Neural cell (in vitro differentiated cells): Measurements from ENCODE around the gene TAF6. TPM values are rescaled to one million over a fixed set of nuclear protein-coding genes. Genes with fewer than 3 reads are reported as not detected.
"Not testable (repeated sequence)": the region's sequence is repeated elsewhere in the genome, so short reads cannot be mapped to it uniquely, and the experiment has no call there.

Experiments used
- H2AFZ ChIP-seq: fragments of 200-600, 300-800 bp; sonication (generic), shearing (Covaris generic); 2 replicates; pipeline ENCODE4 v1.6.0; 2014; ENCODE audit warnings: low read depth, mild to moderate bottlenecking, antibody characterized with exemption, low read length, moderate library complexity
- H3F3A ChIP-seq: fragments of 200-600 bp; shearing (Covaris generic); 2 replicates; pipeline ENCODE4 v1.6.1; 2016; ENCODE audit warnings: mild to moderate bottlenecking, moderate library complexity, mixed read lengths, antibody characterized with exemption, low read length; ENCODE audit not compliant: insufficient read depth, poor library complexity, severe bottlenecking
- H3K27ac ChIP-seq: fragments of 200-600, 300-800 bp; sonication (generic), shearing (Covaris generic); 2 replicates; pipeline ENCODE4 v1.5.1; 2014; ENCODE audit warnings: mild to moderate bottlenecking, low read length, moderate library complexity
- H3K27me3 ChIP-seq: fragments of 300-800, 200-600 bp; sonication (generic), shearing (Covaris generic); 2 replicates; pipeline ENCODE4 v1.6.0; 2014; ENCODE audit warnings: mild to moderate bottlenecking, low read depth, low read length, moderate library complexity; ENCODE audit not compliant: insufficient read depth
- H3K36me3 ChIP-seq: fragments of 300-800, 200-600 bp; sonication (generic), shearing (Covaris generic); 2 replicates; pipeline ENCODE4 v1.5.1; 2014; ENCODE audit warnings: mild to moderate bottlenecking, antibody characterized with exemption, low read length, moderate library complexity; ENCODE audit not compliant: insufficient read depth
- H3K4me2 ChIP-seq: fragments of 300-800, 200-600 bp; sonication (generic), shearing (Covaris generic); 2 replicates; pipeline ENCODE4 v1.6.0; 2014; ENCODE audit warnings: mild to moderate bottlenecking, low read length
- H3K4me3 ChIP-seq: fragments of 300-800, 200-600 bp; sonication (generic), shearing (Covaris generic); 2 replicates; pipeline ENCODE4 v1.5.1; 2014; ENCODE audit warnings: mild to moderate bottlenecking, low read length, moderate library complexity
- H3K79me2 ChIP-seq: fragments of 200-600 bp; shearing (Covaris generic); replicated peaks from 2 replicates; pipeline ENCODE4 v1.6.0; 2014; ENCODE audit warnings: mild to moderate bottlenecking, low read length, moderate library complexity; ENCODE audit not compliant: insufficient read depth
- H3K9ac ChIP-seq: fragments of 300-800, 200-600 bp; sonication (generic), shearing (Covaris generic); 2 replicates; pipeline ENCODE4 v1.6.1; 2016; ENCODE audit warnings: mild to moderate bottlenecking, low read length, mixed read lengths
- H3K9me2 ChIP-seq: fragments of 200-600 bp; shearing (Covaris generic); 2 replicates; pipeline ENCODE4 v1.6.1; 2016; ENCODE audit warnings: mild to moderate bottlenecking, low read length, mixed read lengths; ENCODE audit not compliant: insufficient read depth
- H3K9me3 ChIP-seq: fragments of 200-600, 300-800 bp; sonication (generic), shearing (Covaris generic); 2 replicates; pipeline ENCODE4 v1.6.1; 2016; ENCODE audit warnings: mild to moderate bottlenecking, mixed run types, low read length, moderate library complexity, mixed read lengths
- H4K20me1 ChIP-seq: fragments of 200-600 bp; shearing (Covaris generic); 2 replicates; pipeline ENCODE4 v1.6.1; 2016; ENCODE audit warnings: mild to moderate bottlenecking, mixed run types; ENCODE audit not compliant: insufficient read depth
- CTCF ChIP-seq: fragments of 450-650 bp; IDR thresholded peaks from 2 replicates; pipeline ENCODE4 v1.5.1; 2014; ENCODE audit warnings: antibody characterized with exemption, mild to moderate bottlenecking, moderate library complexity; ENCODE audit not compliant: poor library complexity, severe bottlenecking
- EP300 ChIP-seq: fragments of 450-650 bp; conservative IDR thresholded peaks from 2 replicates; pipeline ENCODE4 v1.6.1; 2014; ENCODE audit warnings: antibody characterized with exemption, mild to moderate bottlenecking, moderate library complexity; ENCODE audit not compliant: poor library complexity, severe bottlenecking
- EZH2 ChIP-seq: fragments of 200-600, 300-800 bp; shearing (Covaris generic), sonication (generic); IDR thresholded peaks from 2 replicates; pipeline ENCODE4 v1.6.1; 2014; ENCODE audit warnings: antibody characterized with exemption, low read length, borderline replicate concordance, mild to moderate bottlenecking; ENCODE audit not compliant: insufficient read depth, poor library complexity, severe bottlenecking
- MXI1 ChIP-seq: fragments of 450-650 bp; conservative IDR thresholded peaks from 2 replicates; pipeline ENCODE4 v1.6.1; 2014; ENCODE audit warnings: antibody characterized with exemption, mild to moderate bottlenecking; ENCODE audit not compliant: poor library complexity, severe bottlenecking
- POLR2AphosphoS5 ChIP-seq: IDR thresholded peaks from 2 replicates; pipeline ENCODE4 v1.6.1; 2012
- RAD21 ChIP-seq: fragments of 450-650 bp; conservative IDR thresholded peaks from 2 replicates; pipeline ENCODE4 v1.6.1; 2014; ENCODE audit warnings: antibody characterized with exemption, mild to moderate bottlenecking, moderate library complexity
- REST ChIP-seq: IDR thresholded peaks from 2 replicates; pipeline ENCODE4 v1.6.1; 2012; ENCODE audit warnings: borderline replicate concordance
- SMC3 ChIP-seq: fragments of 450-650 bp; conservative IDR thresholded peaks from 2 replicates; pipeline ENCODE4 v1.6.1; 2014; ENCODE audit warnings: antibody characterized with exemption, mild to moderate bottlenecking, moderate library complexity; ENCODE audit not compliant: poor library complexity
- TAF1 ChIP-seq: IDR thresholded peaks from 2 replicates; pipeline ENCODE4 v1.6.1; 2012; ENCODE audit warnings: low read depth
- polyA plus RNA-seq: library from polyadenylated mRNA; depleted of rRNA; stranded (reverse); fragments of >200 nt; gene quantifications from 2 replicates; pipeline ENCODE4 v1.2.3, GENCODE V29; 2014

TAF6 gene
- polyA plus RNA-seq, 1 donor from 2014 or later = 23.4 TPM

GRCh38 chr7:100148225-100148558, 29.0 kb upstream of the TAF6 start:
- Histone ChIP-seq H3K4me2 (peak overlapping the region; percentile 42), H3K9ac (peak overlapping the region; percentile 68), H3K9me2 (no peaks in the 10 kb centered on the region), H3K36me3 (no peaks in the 10 kb centered on the region), H4K20me1 (no peaks in the 10 kb centered on the region), H3K4me3 (peak overlapping the region; percentile 90), H3K27me3 (no peaks in the 10 kb centered on the region), H3F3A (no peaks in the 10 kb centered on the region), H3K9me3 (no peaks in the 10 kb centered on the region), H3K79me2 (peaks cover 14% of the 10 kb centered on the region), H2AFZ (peak overlapping the region; percentile 97), H3K27ac (peak overlapping the region; percentile 92)
- no peak for TF ChIP-seq REST
- no peak for TF ChIP-seq CTCF
- no peak for TF ChIP-seq POLR2AphosphoS5
- TF ChIP-seq EZH2 = no peak
- no peak for TF ChIP-seq SMC3
- no peak for TF ChIP-seq MXI1

GRCh38 chr7:100147278-100147677, 28.1 kb upstream of the TAF6 start:
- H2AFZ ChIP-seq = no peak overlapping the region
- H3K36me3 ChIP-seq = no peaks in the 10 kb centered on the region
- H3K27me3 ChIP-seq = no peaks in the 10 kb centered on the region
- no peaks in the 10 kb centered on the region for H3K9me3 ChIP-seq
- H4K20me1 ChIP-seq = no peaks in the 10 kb centered on the region
- H3F3A ChIP-seq = no peaks in the 10 kb centered on the region
- no peak overlapping the region for H3K4me3 ChIP-seq
- no peak for TF ChIP-seq REST
- no peak for TF ChIP-seq EZH2
- no peak for TF ChIP-seq RAD21
- TF ChIP-seq TAF1 = no peak
- no peak for TF ChIP-seq SMC3
- no peak for TF ChIP-seq CTCF
- TF ChIP-seq MXI1 = no peak
- TF ChIP-seq POLR2AphosphoS5 = no peak
- TF ChIP-seq EP300 = no peak
- peaks cover 14% of the 10 kb centered on the region for H3K79me2 ChIP-seq
- H3K27ac ChIP-seq = no peak overlapping the region
- H3K9ac ChIP-seq = no peak overlapping the region
- H3K9me2 ChIP-seq = no peaks in the 10 kb centered on the region
- no peak overlapping the region for H3K4me2 ChIP-seq

GRCh38 chr7:100146350-100146749, 27.2 kb upstream of the TAF6 start:
- H2AFZ ChIP-seq, H3K9ac ChIP-seq, H3F3A ChIP-seq, H3K27ac ChIP-seq, H3K4me3 ChIP-seq, H3K36me3 ChIP-seq, H3K4me2 ChIP-seq, H3K9me2 ChIP-seq, H4K20me1 ChIP-seq, H3K27me3 ChIP-seq, H3K9me3 ChIP-seq: not testable (repeated sequence)
- peaks cover 14% of the 10 kb centered on the region for H3K79me2 ChIP-seq
